Endothelial cell of umbilical vein (primary cell): ENCODE data around the gene AGRN.

ENCODE experiments used
- EZH2 ChIP-seq: IDR thresholded peaks from 2 replicates; pipeline ENCODE4 v1.6.1; 2012; ENCODE audit warnings: borderline replicate concordance, low read depth, mild to moderate bottlenecking, moderate library complexity, low read length, inconsistent platforms; ENCODE audit not compliant: severe bottlenecking
- FOS ChIP-seq: IDR thresholded peaks from 2 replicates; pipeline ENCODE4 v1.6.1; 2011; ENCODE audit warnings: mild to moderate bottlenecking, low read length, moderate library complexity, borderline replicate concordance; ENCODE audit not compliant: insufficient read depth
- POLR2A ChIP-seq: IDR thresholded peaks from 2 replicates; pipeline ENCODE4 v1.6.1; 2012; ENCODE audit warnings: low read depth, mild to moderate bottlenecking, control low read depth, low read length
- TF ChIP-seq, protein P1 (sequence below), 2 donors: IDR thresholded peaks; 1 replicate in 1 of 2; 2 replicates in 1 of 2; pipeline ENCODE4 v1.5.1; 2011; ENCODE audit warnings: low read length in 2 of 2, mild to moderate bottlenecking in 2 of 2, moderate library complexity in 2 of 2, control low read depth in 1 of 2, inconsistent platforms in 1 of 2, low read depth in 1 of 2; ENCODE audit not compliant: insufficient read depth in 1 of 2; ENCODE audit errors: extremely low read depth in 1 of 2
- TF ChIP-seq, protein P2 (sequence below): IDR thresholded peaks from 2 replicates; pipeline ENCODE4 v1.6.1; 2011; ENCODE audit not compliant: insufficient read depth, insufficient read length

DNA sequence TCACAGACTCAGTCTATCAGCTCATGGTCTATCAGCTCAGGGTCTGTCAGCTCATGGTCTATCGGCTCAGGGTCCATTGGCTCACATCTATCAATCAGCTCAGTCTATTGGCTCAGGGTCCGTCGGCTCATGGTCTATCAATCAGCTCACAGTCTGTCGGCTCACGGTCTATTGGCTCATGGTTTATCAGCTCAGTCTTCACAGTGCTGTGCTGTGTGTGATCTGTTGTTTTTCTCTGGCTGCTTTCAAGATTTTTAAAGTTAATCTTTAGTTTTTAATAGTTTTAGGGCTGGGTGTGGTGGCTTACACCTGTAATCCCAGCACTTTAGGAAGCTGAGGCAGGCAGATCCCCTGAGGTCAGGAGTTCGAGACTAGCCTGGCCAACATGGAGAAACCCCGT is 81.6 kb downstream of the AGRN start:
- TF ChIP-seq EZH2 (no peak), POLR2A (no peak), FOS (no peak)
- TF ChIP-seq, protein P1, sequence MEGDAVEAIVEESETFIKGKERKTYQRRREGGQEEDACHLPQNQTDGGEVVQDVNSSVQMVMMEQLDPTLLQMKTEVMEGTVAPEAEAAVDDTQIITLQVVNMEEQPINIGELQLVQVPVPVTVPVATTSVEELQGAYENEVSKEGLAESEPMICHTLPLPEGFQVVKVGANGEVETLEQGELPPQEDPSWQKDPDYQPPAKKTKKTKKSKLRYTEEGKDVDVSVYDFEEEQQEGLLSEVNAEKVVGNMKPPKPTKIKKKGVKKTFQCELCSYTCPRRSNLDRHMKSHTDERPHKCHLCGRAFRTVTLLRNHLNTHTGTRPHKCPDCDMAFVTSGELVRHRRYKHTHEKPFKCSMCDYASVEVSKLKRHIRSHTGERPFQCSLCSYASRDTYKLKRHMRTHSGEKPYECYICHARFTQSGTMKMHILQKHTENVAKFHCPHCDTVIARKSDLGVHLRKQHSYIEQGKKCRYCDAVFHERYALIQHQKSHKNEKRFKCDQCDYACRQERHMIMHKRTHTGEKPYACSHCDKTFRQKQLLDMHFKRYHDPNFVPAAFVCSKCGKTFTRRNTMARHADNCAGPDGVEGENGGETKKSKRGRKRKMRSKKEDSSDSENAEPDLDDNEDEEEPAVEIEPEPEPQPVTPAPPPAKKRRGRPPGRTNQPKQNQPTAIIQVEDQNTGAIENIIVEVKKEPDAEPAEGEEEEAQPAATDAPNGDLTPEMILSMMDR (IDR thresholded peaks at IDR 0.05; ENCODE audit: extremely low read depth in 1 of 2, insufficient read depth in 1 of 2, low read depth in 1 of 2, low read length in 2 of 2) = no peak
- TF ChIP-seq, protein P2, sequence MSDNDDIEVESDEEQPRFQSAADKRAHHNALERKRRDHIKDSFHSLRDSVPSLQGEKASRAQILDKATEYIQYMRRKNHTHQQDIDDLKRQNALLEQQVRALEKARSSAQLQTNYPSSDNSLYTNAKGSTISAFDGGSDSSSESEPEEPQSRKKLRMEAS = no peak
